Erythroblast (primary cell): ENCODE data around the gene SEC24B.
A peak's percentile ranks its signal among the peaks of the same experiment; 100 is the strongest.

Source experiments
- GATA1 ChIP-seq: IDR thresholded peaks from 2 replicates; pipeline ENCODE4 v1.6.1; 2011; ENCODE audit warnings: low read depth, mild to moderate bottlenecking, control low read depth, low read length, moderate library complexity
- POLR2A ChIP-seq: IDR thresholded peaks from 2 replicates; pipeline ENCODE4 v1.6.1; 2011; ENCODE audit warnings: mild to moderate bottlenecking, low read length

- TF ChIP-seq POLR2A (peak; percentile 69), GATA1 (no peak)
Observed at GRCh38 chr4:109433205-109434006, at the start of gene SEC24B.
